ENCODE results near the gene GALNT1. TPM values are rescaled to one million over a fixed set of nuclear protein-coding genes. Genes with fewer than 3 reads are reported as not detected.

GALNT1 gene
- total RNA-seq, 1 experiment from 2014 or later, result 80.1 TPM

- TF ChIP-seq NFE2L1 (CRISPR knock-in tag; IDR thresholded peaks at IDR 0.05), result no peak
- no peak for TF ChIP-seq MLX (CRISPR knock-in tag; IDR thresholded peaks at IDR 0.05)
Observed at GRCh38 chr18:35570182-35570581, 11.4 kb upstream of the GALNT1 start (continued).

GRCh38 chr18:35571138-35571537, 10.4 kb upstream of the GALNT1 start:
- CTCF ChIA-PET, result no interaction called here
- peaks cover 7% of the 10 kb centered on the region for H3K9me3 Mint-ChIP-seq
- DNase-seq (ENCODE audit: low spot score), result no peak

GRCh38 chr18:35572644-35573043, 8.9 kb upstream of the GALNT1 start:
- Mint-ChIP-seq H3K4me1 (no peaks in the 10 kb centered on the region), H3K36me3 (peaks cover 8% of the 10 kb centered on the region; the same call in 1 of the 2 replicates), H3K27me3 (ENCODE audit: low read depth) (no peaks in the 10 kb centered on the region), H3K4me3 (no peak overlapping the region), H3K9me3 (peaks cover 17% of the 10 kb centered on the region), H3K27ac (no peak overlapping the region)
- no peak for DNase-seq (ENCODE audit: low spot score)
- ChIA-PET POLR2A (no interaction called here), CTCF (no interaction called here)
- ATAC-seq, result no peak
- TF ChIP-seq KAT7 (CRISPR knock-in tag; IDR thresholded peaks at IDR 0.05; ENCODE audit: borderline replicate concordance) (no peak), GRHL2 (CRISPR knock-in tag; IDR thresholded peaks at IDR 0.05; ENCODE audit: insufficient replicate concordance, severe bottlenecking) (no peak), ZNF121 (CRISPR knock-in tag; IDR thresholded peaks at IDR 0.05) (no peak), ZNF671 (CRISPR knock-in tag; IDR thresholded peaks at IDR 0.05) (no peak)

More at GRCh38 chr18:35571138-35571537, 10.4 kb upstream of the GALNT1 start:
- H3K4me1 Mint-ChIP-seq, result no peaks in the 10 kb centered on the region
- POLR2A ChIA-PET, result no interaction called here
- peaks cover 3% of the 10 kb centered on the region; the same call in 1 of the 2 replicates for H3K36me3 Mint-ChIP-seq
- TF ChIP-seq RELA (CRISPR knock-in tag; IDR thresholded peaks at IDR 0.05; ENCODE audit: borderline replicate concordance) (no peak), USF2 (CRISPR knock-in tag; IDR thresholded peaks at IDR 0.05) (no peak), HMGXB4 (CRISPR knock-in tag; IDR thresholded peaks at IDR 0.05) (no peak)
- H3K4me3 Mint-ChIP-seq, result no peak overlapping the region
- ATAC-seq, result no peak
- H3K27ac Mint-ChIP-seq, result no peak overlapping the region
- no peaks in the 10 kb centered on the region for H3K27me3 Mint-ChIP-seq (ENCODE audit: low read depth)

- DNase-seq (ENCODE audit: low spot score) (no peak), ATAC-seq (no peak)
- ChIA-PET POLR2A (no interaction called here), CTCF (no interaction called here)
- Mint-ChIP-seq H3K27me3 (ENCODE audit: low read depth) (peaks cover under 1% of the 10 kb centered on the region), H3K36me3 (peaks cover 8% of the 10 kb centered on the region; the same call in 1 of the 2 replicates), H3K4me1 (no peaks in the 10 kb centered on the region), H3K27ac (no peak overlapping the region), H3K9me3 (peaks cover 17% of the 10 kb centered on the region), H3K4me3 (no peak overlapping the region)
- TF ChIP-seq EMX1 (CRISPR knock-in tag; IDR thresholded peaks at IDR 0.05), result no peak
- no peak for TF ChIP-seq HMGA2 (CRISPR knock-in tag; IDR thresholded peaks at IDR 0.05)
- no peak for TF ChIP-seq HMGXB4 (CRISPR knock-in tag; IDR thresholded peaks at IDR 0.05)
- no peak for TF ChIP-seq AFF4 (CRISPR knock-in tag; IDR thresholded peaks at IDR 0.05; ENCODE audit: borderline replicate concordance)
- no peak for TF ChIP-seq TCF7 (CRISPR knock-in tag; IDR thresholded peaks at IDR 0.05; ENCODE audit: low read depth)
- TF ChIP-seq GABPB1 (CRISPR knock-in tag; IDR thresholded peaks at IDR 0.05), result no peak
- TF ChIP-seq FOXP4 (CRISPR knock-in tag; IDR thresholded peaks at IDR 0.05), result no peak
- TF ChIP-seq TEAD1 (CRISPR knock-in tag; IDR thresholded peaks at IDR 0.05), result no peak
- TF ChIP-seq CREB1 (CRISPR knock-in tag; IDR thresholded peaks at IDR 0.05), result no peak
- TF ChIP-seq MXD4 (CRISPR knock-in tag; IDR thresholded peaks at IDR 0.05; ENCODE audit: borderline replicate concordance), result no peak
- no peak for TF ChIP-seq E2F4 (CRISPR knock-in tag; IDR thresholded peaks at IDR 0.05; ENCODE audit: borderline replicate concordance, low read depth)
Observed at GRCh38 chr18:35573531-35573930, 8.0 kb upstream of the GALNT1 start.

Data from WTC11 (cell line).